ENCODE results near the gene IL17RA. TPM values are rescaled to one million over a fixed set of nuclear protein-coding genes. Genes with fewer than 3 reads are reported as not detected.

Gene IL17RA
- total and polyA plus RNA-seq, 4 donors: 9.0 to 45.1 (median 22.6) TPM

DNA sequence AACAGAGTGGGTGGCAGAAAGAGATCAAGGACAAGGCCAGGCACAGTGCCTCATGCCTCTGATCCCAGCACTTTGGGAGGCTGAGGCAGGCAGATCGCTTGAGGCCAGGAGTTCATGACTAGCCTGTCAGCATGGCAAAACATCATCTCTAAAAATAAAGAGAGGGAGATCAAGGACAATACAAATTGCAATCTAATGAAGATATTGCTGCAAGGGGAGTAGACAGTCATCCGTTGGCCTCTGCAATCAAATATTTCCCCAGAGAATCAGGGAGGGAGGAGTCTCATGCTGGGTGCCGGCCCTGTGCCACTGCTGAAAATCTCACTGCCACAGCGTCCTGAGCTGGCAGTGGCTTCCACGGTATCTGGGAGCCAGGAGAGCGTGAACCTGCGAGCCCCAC, 19.4 kb upstream of the IL17RA start:
- no peaks in the 10 kb centered on the region for H3K27me3 ChIP-seq (ENCODE audit: control insufficient read depth in 3 of 3, insufficient read depth in 3 of 3, low read length in 2 of 3)
- 71 to 76% methylated on average over 7 of the region's 7 CpGs for WGBS, 2 donors
- no peak overlapping the region for H3K27ac ChIP-seq (ENCODE audit: low read depth in 1 of 2, low read length in 1 of 2)
- TF ChIP-seq, protein P1, sequence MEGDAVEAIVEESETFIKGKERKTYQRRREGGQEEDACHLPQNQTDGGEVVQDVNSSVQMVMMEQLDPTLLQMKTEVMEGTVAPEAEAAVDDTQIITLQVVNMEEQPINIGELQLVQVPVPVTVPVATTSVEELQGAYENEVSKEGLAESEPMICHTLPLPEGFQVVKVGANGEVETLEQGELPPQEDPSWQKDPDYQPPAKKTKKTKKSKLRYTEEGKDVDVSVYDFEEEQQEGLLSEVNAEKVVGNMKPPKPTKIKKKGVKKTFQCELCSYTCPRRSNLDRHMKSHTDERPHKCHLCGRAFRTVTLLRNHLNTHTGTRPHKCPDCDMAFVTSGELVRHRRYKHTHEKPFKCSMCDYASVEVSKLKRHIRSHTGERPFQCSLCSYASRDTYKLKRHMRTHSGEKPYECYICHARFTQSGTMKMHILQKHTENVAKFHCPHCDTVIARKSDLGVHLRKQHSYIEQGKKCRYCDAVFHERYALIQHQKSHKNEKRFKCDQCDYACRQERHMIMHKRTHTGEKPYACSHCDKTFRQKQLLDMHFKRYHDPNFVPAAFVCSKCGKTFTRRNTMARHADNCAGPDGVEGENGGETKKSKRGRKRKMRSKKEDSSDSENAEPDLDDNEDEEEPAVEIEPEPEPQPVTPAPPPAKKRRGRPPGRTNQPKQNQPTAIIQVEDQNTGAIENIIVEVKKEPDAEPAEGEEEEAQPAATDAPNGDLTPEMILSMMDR (IDR thresholded peaks at IDR 0.05; ENCODE audit: control extremely low read depth, extremely low read depth): no peak
- H3K4me3 ChIP-seq: no peak overlapping the region
- peaks cover 0 to 8% (median 0%) of the 10 kb centered on the region in 5 donors for H3K4me1 ChIP-seq (ENCODE audit: control insufficient read depth in 5 of 5, insufficient read depth in 5 of 5, low read length in 5 of 5)
- H3K36me3 ChIP-seq (ENCODE audit: control insufficient read depth in 4 of 4, insufficient read depth in 4 of 4, low read length in 4 of 4): no peaks in the 10 kb centered on the region
- no peaks in the 10 kb centered on the region for H3K9me3 ChIP-seq (ENCODE audit: control insufficient read depth in 4 of 4, insufficient read depth in 3 of 4, low read length in 3 of 4)
- ATAC-seq (ENCODE audit: insufficient read depth, low FRiP score) (no peak), DNase-seq (no peak)
- H3K9ac ChIP-seq (ENCODE audit: insufficient read depth in 1 of 2, low read length in 2 of 2): no peak overlapping the region

DNA sequence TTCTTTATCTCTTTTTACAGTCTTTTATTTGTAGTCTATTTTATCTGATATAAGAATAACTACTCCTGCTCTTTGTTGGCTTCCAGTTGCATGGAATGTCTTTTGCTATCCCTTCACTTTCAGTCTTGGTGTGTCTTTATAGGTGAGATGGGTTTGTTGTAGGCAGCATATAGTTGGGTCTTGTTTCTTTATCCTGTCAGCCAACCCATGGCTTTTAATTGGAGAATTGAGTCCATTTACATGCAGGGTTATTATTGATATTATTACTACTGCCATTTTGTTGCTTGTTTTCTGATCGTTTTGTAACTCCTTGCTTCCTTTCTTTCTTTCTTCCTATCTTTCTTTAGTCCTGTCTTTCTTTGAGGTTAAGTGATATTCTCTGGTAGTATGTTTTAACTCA, 11.9 kb upstream of the IL17RA start:
- Histone ChIP-seq H3K9me3 (ENCODE audit: control insufficient read depth in 4 of 4, insufficient read depth in 3 of 4, low read length in 3 of 4) (no peaks in the 10 kb centered on the region), H3K9ac (ENCODE audit: insufficient read depth in 1 of 2, low read length in 2 of 2) (no peak overlapping the region), H3K4me1 (ENCODE audit: control insufficient read depth in 5 of 5, insufficient read depth in 5 of 5, low read length in 5 of 5) (no peaks in the 10 kb centered on the region), H3K27ac (ENCODE audit: low read depth in 1 of 2, low read length in 1 of 2) (no peak overlapping the region), H3K4me3 (no peak overlapping the region), H3K36me3 (ENCODE audit: control insufficient read depth in 4 of 4, insufficient read depth in 4 of 4, low read length in 4 of 4) (no peaks in the 10 kb centered on the region), H3K27me3 (ENCODE audit: control insufficient read depth in 3 of 3, insufficient read depth in 3 of 3, low read length in 2 of 3) (no peaks in the 10 kb centered on the region)
- DNase-seq (no peak), ATAC-seq (ENCODE audit: insufficient read depth, low FRiP score) (no peak)
- 80 to 89% methylated on average over 1 of the region's 1 CpG for WGBS, 2 donors
- TF ChIP-seq, protein P1 (IDR thresholded peaks at IDR 0.05; ENCODE audit: control extremely low read depth, extremely low read depth): no peak

DNA sequence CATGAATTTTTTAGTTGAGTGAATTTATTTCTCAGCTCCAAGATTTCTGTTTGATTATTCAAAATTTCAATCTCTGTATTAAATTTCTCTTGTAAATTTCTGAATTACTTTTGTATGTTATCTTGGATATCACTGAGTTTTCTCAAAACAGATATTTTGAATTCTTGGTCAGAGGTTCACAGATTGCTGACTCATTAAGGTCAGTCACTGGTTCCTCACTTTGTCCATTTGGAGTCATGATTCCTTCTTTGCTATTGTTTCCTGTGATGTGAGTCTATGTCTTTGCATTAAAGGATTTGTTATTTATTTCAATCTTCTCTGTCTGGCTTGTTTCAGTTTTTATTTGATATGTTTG, 10.2 kb upstream of the IL17RA start:
- no peak overlapping the region for H3K9ac ChIP-seq (ENCODE audit: insufficient read depth in 1 of 2, low read length in 2 of 2)
- DNase-seq (no peak), ATAC-seq (ENCODE audit: insufficient read depth, low FRiP score) (no peak)
- H3K27ac ChIP-seq (ENCODE audit: low read depth in 1 of 2, low read length in 1 of 2): no peak overlapping the region
- no peaks in the 10 kb centered on the region for H3K27me3 ChIP-seq (ENCODE audit: control insufficient read depth in 3 of 3, insufficient read depth in 3 of 3, low read length in 2 of 3)
- TF ChIP-seq, protein P1 (IDR thresholded peaks at IDR 0.05; ENCODE audit: control extremely low read depth, extremely low read depth): no peak
- no peak overlapping the region for H3K4me3 ChIP-seq
- no peaks in the 10 kb centered on the region for H3K36me3 ChIP-seq (ENCODE audit: control insufficient read depth in 4 of 4, insufficient read depth in 4 of 4, low read length in 4 of 4)
- no peaks in the 10 kb centered on the region for H3K9me3 ChIP-seq (ENCODE audit: control insufficient read depth in 4 of 4, insufficient read depth in 3 of 4, low read length in 3 of 4)
- no peaks in the 10 kb centered on the region for H3K4me1 ChIP-seq (ENCODE audit: control insufficient read depth in 5 of 5, insufficient read depth in 5 of 5, low read length in 5 of 5)

DNA sequence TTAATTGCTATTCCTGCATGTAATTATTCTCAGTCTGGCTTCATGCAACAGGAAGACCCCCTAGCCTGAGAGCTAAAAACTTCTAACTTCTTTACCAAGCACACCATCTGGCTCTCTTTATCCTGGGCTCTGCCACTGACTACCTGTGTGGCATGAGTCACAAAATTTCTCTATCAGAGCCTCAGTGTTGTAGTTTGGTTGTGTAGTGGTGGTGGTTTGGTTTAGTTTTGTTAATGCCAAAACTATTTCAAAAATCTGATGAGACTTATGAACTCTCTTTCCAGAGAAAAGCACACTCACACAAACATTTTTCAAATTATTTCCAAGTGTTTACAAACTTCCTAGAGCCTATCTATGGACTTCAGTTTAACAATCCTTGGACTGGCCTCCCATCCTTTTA, 7.5 kb upstream of the IL17RA start:
- DNase-seq: no peak
- no peak for ATAC-seq (ENCODE audit: insufficient read depth, low FRiP score)
- Histone ChIP-seq H3K27ac (ENCODE audit: low read depth in 1 of 2, low read length in 1 of 2) (no peak overlapping the region), H3K9ac (ENCODE audit: insufficient read depth in 1 of 2, low read length in 2 of 2) (no peak overlapping the region), H3K27me3 (ENCODE audit: control insufficient read depth in 3 of 3, insufficient read depth in 3 of 3, low read length in 2 of 3) (no peaks in the 10 kb centered on the region), H3K4me3 (no peak overlapping the region), H3K9me3 (ENCODE audit: control insufficient read depth in 4 of 4, insufficient read depth in 3 of 4, low read length in 3 of 4) (no peaks in the 10 kb centered on the region), H3K4me1 (ENCODE audit: control insufficient read depth in 5 of 5, insufficient read depth in 5 of 5, low read length in 5 of 5) (no peaks in the 10 kb centered on the region), H3K36me3 (ENCODE audit: control insufficient read depth in 4 of 4, insufficient read depth in 4 of 4, low read length in 4 of 4) (no peaks in the 10 kb centered on the region)
- TF ChIP-seq, protein P1 (IDR thresholded peaks at IDR 0.05; ENCODE audit: control extremely low read depth, extremely low read depth): no peak

Data from lung (tissue), 12 donors.